ENCODE data around the gene EFNA5.

Gene EFNA5

DNA sequence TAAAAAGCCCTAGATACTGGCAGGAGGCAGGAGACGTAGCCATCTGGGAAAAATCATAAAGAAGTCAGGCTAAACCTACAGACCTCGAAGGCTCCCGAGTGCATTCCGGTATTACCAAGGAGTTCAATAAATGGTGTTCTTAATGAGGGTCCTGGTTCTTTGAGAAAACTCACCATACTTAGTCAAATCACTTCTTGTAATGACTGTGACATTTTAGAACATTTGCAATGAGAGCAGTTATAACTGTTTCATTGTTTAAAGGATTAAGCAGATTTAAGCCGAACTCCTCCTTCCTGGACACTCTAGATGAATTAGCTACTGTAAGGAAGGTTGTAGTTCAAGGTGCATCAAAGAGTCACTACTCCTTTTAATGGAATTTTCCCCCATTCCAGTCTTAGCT lies 67.8 kb downstream of the EFNA5 start:
- DNase-seq = no peak

DNA sequence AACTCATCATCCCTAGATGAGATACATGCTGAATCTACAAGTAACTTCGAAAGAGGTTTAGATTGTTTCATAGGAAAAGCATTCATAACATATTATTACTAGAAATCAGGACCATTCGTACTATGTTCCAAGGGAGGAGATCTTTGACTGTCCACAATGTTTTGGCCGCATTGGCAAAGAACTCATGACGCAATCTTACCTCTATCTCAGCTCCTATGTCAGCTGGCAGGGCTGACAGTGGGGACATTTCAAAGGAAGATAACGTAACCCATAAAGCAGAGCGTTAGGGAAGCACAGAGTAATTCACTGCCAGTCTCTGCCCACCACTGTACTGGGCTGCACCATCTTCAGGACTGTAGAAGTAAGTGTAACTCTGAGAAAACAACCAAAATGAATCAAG lies 69.7 kb downstream of the EFNA5 start:
- no peak for DNase-seq

DNA sequence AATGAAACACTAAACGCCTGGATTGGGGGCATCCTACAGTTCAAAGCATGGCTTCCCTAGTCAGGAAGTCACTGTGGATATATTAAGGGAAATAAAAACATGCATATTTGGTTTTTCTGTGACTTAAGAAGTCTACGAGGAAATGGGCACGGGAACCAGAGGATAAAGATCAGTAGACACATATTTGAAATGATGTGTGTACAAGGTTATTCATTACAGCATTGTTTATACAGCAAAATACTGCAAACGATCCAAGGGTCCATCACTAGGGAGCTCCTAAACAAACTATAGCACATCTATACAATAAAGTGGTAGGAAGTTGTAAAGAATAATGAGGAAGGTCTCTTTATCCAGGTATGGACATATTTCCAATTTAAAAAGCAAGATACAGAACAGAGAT lies 71.8 kb downstream of the EFNA5 start:
- DNase-seq = peak; percentile 39

DNA sequence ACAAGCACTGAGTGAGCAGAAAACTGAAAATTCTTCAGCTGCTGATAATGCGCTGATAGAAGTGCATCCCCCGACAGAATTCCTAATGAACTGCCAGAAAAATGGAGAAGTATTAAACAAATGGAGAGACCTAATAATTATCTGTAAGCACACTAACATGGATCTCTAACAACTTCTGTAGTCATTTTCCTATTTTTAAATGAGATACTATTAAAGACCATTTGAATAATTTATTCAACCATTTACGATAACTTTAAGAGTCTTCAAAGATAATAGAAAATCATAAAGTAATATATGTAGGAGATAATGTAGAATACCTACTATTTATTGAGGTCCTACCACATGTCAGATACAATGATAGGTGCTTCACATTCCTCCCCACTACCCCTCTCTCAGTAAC lies 72.9 kb downstream of the EFNA5 start:
- no peak for DNase-seq

DNA sequence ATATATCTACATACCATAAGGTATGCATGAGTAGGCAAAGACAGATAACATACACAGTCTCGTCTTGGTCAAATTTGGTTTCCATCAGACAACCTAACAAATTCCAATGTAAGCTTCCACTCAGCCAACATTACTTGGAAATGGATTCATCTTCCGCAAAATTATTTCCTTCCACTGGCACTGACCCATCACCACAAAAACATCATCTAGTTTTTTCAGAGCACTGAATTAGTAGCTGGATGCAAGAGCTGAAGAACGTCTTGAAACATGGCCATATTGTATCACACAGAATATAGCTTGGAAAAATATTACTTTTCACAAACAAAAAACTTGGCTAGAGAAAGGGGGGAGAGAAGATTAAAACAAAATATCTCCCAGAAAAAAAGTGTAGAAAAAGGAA lies 73.5 kb downstream of the EFNA5 start:
- DNase-seq = no peak

DNA sequence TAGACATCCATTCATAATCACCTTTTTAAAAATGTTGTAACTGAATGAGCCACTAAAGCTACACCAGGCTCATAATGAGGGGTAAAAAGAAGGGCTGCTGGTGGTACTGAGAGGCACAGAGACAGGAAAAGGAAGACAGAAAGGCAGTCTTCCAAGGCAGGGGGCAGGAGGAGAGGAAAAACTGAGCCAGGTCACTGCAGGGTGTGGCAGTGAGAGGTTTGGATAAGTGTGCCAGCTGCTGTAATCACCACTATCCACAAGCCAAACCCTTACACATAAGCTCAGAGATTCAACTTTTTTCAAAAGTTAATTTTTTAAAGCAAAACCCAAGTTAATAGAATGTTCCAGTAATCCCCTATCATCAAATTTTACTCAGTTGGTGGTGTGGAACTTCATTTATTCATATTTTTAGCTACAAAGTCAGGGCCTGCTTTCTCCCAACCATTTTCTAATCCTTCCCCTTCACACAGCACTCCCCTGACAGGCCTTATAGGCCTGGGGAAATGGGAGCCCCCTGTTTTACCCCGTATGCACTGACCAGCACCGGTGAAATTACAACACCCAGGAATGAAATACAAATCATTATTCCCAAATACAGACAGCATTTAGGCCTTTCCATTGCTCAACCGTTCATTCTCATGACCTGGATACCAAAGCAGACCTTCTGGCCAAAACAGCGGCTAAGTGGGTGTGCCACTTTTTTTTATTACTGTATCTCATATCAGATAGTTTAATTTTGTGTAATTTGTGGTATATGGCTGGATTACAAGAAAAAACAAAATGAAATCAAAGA lies 76.3 kb downstream of the EFNA5 start:
- DNase-seq = peak; percentile 75

DNA sequence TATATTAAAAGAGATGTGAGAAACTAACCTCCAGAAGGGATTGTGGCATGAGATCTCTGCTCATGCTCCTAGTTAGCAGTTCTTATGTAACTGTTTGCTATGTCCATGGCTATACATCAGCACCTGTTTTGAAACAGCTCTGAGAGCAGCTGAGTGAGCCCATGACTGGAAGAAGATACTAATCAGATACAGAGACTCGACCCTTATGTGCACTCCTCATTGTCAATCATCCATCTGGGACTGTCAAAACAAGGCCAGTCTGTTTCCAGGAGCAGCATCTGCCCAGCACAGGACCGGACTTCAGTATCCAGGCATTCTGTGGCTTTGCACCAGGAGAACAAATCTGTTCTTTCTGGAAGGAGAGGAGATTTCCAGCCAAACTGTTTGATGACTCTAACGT lies 77.7 kb downstream of the EFNA5 start:
- no peak for DNase-seq

DNA sequence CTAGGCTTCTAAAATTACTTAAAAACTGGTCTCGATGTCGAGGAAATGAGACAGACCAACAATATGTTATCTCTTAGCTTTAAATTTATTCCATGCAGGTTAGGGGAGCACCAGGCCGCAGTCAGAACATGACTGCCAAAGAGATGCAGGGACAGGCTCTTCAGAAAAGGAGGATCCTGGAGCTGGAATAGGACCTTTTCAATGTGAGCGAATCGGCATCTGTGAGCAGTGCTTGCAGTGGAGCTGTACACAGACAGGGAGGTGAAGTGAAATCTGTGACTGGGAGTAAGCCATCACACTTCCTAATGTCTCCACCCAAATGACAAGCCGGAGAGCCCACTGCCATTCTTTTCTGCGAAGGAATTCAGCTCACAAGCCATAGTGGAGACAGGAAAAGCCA lies 78.2 kb downstream of the EFNA5 start:
- no peak for DNase-seq

DNA sequence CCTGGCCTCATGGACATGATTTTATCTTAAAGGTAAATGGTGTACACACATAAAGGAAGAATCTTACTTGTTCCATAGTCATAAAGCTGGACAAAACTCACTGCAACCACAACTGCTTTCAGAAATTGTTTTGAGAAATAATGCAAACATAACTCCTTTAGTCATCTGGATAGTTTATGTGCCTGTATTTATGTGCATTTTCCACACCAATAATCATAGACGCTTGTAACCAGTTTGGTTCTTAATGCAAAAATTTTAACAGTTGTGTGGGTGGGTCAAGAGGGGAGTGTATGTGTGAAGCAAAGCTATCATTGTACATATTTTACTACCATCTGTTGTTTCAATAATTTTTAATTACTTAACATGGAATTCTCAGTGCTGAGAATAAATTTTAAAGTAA lies 80.1 kb downstream of the EFNA5 start:
- DNase-seq = no peak

DNA sequence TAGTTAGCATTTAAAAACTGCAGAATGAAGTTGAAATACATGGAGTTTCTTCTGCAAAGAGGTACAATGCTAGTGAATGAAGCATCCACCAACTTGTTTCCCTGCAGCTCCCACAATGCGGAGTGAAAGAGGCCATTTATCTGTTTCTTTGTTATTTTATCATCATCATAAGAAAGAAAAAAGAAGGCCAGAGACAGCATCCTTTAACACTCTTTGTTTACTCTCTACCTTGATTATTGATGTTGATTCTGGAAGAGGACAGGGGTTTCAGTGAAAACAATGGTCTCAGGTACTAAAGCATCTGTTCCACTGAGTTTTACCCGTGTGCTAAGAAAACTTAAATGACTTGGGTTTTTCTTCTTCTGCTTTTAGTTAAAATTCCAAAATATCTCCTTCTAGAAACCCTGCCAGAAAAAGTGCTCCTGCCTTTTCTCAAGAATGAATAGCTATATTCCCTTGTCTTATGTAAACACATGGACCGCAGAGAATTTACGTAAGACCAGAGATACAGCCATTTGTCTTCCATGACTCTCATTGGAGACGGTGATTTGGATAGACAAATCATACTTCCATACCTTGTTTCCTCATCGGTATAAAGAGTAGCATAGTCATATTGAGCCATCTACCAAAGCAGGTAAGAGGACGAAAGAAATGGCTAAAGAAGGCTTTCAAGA lies 81.1 kb downstream of the EFNA5 start:
- DNase-seq = no peak

DNA sequence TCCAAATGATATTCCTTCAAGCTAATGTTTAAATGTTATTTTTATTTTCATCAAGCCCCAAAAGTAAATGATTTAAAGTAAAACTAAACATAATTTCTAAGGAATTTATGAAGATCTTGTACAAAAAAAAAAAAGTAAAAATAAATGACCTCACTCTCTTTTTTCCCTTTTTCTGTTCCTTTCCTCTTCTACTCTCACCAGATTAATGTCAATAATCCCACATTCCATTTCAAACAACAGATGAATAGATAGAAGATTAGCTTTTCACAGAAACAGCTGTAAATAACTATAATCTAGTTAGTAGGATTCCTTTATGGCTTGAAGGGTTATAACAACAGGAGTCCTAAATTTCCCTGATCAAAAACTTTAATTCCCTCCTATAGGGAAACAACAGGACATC lies 88.1 kb downstream of the EFNA5 start:
- DNase-seq = no peak

DNA sequence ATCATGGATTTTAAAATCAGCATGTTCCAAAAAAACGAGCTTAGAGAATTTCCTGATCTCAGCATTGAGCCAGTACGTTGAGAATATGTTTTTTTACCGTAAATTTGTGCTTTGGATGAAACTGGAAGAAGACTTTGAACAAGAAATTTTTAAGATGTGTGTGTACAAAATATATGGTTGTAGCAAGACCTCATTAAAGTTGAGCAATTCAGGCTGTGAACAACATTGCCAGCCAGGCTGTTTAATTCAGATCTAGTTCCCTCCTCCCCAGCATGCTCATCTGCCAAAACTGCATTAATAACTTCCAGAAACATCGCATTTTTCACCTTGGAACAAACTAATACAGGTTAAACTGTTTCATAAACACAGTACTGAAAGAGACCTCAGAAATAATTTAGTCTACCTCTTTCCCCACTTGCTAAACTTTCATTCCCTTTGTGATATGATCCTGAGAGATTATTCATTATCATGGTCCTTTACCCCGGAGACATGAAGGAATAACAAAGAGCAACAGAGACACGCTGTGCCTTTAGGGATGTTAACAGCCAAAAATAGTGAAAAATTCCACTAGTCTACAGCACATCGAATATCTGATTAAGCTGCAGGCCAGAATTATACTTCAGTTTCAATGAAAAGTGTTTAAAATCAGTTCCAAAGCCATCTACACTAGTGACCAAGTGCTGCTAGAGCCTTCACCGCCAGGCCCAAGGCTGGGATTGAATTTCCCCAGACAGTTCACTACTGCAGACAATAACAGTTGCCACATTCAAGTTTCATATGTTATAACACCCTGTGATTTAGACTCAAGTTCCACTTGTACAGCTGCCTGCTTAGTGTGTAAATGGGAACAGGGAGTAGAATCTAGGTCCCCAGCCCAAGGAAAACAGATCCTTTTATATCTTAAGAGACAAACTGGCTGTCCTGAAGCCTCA lies 89.6 kb downstream of the EFNA5 start:
- peak; percentile 55 for DNase-seq

DNA sequence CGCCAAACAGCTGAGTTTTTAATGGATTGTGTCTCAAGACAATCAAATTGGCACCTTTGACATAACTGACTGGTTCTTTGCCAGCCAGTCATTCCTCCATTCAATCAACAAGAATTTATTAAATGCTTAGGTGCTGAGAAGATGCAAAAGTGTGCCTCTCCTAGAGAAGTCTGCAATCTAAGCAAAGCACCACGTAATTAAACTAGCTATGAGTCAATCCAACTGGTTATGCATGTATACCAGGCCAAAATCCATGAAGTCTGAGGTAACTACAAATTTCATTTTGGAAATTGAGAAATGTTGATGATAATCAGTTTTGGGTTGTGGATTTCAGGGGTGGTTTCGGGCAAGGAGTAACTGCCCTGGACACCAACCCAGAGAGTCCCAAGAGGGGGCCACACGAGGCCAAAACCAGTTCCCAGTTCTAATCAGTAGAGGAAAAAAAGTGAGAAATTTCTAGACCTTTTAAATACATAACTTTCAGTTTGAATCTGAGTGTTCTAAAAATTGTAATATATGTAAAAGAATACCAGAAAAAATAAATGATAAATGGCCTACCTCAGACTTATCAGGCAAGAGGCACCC lies 92.6 kb downstream of the EFNA5 start:
- DNase-seq = no peak

DNA sequence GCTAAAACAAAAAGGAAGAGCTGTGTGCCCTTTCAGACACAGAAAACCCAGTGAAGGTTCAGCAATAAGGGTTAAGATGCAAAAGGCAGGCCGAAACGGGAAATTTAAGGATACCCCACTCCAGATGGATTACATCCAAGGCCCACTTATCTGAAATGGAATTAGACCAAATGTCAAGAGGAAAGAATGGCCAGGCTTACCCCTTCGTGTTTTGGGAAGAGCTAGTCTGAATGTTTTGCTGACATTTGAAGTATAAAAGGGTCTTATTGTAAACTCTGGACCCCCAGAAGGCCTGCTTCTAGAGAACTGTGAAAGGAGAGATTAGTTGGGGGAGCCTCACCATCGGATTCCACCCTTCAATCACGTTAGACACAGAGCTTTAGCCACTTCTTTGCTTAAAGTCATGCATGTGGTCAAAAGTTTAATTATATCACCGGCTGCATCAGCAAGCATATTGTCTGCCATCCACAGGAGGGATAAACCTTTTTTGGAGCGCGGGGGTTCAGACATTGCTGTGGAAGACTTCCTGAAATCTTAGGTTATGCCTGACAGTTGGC lies 93.3 kb downstream of the EFNA5 start:
- DNase-seq = no peak

DNA sequence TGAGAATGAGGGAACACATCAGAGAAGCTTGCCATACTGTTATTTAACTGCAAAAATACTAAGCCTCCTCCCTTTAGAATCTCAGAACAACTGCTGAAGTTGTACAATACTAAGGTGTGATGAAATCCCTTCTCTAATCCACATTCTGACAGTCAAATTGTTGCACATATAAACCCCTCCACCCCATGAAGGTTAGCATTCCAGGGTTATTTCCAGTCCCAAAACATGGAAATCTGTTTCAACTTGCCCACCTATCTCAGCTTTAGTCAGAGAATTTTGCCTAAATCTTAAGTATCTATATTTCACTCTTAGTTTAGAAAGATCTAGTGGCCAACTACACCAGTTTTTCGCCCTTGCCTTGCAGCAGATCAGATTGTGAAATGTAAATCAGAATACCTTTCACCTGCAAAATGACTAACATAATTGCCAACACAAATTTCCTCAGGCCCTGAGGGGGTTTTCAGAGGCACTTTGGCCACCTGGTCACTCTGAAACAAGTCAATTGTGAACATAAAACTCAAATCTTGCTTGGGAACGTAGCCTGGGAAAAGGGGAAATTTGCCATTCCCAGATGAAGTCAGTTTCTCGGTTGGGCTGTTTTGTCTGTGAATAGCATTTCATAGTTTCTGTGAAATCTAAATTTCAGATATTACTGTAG lies 93.9 kb downstream of the EFNA5 start:
- DNase-seq = peak; percentile 88

DNA sequence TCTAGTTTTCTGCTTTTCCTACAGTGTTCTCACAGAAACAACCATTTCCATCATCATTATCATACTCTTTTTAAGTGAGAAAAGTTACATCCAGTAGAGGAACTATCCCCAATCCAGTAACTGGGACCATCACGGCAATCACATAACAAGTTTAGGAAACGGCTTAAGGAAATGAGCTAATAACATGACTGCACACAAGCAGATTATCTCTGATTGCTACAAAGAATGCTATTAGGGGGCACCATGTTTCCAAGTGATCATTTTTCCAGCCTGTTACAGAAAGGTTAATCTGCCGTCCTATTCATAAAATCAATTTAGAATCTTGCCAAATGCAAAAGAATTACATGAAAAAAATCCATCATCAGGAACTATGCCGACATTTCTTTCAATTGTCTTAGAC lies 94.6 kb downstream of the EFNA5 start:
- DNase-seq = no peak

DNA sequence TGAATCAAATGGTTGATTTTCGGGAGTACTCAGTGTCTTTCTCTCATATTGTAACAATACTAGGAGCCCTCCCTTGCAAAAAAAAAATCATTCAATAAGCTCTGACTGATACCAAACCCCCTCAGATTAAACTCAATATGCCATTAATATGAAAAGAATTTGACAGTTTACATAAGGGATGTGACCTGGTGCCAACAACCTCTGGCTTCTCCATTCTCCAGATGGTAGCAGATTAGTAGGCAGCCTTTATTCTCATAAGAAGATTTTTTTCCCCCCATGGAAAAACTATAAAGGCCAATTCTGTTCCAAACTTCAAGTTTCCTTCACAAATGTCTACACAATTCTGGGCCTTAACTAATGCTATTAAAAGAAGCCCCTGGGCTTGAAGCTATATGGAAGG lies 96.5 kb downstream of the EFNA5 start:
- DNase-seq = peak; percentile 36

DNA sequence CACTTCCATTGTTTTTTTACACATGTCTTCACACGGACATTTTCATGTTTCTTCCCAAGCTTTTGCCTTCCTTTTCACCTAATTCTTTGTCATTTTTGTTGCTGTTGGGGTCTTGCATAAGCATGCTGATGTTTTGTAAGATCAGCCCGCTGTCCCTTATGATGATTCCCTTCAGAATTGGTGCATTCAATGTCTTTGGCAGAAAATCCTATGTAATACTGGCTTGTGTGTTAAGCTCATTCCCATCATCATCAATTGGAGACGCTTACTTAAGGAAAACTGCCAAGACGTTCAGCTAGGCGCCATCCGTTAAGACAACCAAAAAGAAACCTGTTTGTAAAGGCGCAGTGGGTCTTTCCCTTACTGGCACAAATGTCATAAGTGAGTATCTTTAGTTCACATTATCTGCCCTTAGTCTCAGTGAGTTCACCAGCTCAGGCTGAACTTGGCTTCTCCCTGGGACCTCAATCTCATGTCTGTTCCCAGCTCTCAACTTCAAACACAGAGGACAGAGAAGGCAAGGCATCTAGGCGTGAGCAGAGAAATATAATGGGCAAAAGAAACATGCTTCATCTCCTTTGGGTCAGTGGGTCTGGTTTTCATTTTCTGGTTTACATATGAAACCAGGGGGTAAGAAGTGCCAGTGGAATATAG lies 97.9 kb downstream of the EFNA5 start:
- no peak for DNase-seq

DNA sequence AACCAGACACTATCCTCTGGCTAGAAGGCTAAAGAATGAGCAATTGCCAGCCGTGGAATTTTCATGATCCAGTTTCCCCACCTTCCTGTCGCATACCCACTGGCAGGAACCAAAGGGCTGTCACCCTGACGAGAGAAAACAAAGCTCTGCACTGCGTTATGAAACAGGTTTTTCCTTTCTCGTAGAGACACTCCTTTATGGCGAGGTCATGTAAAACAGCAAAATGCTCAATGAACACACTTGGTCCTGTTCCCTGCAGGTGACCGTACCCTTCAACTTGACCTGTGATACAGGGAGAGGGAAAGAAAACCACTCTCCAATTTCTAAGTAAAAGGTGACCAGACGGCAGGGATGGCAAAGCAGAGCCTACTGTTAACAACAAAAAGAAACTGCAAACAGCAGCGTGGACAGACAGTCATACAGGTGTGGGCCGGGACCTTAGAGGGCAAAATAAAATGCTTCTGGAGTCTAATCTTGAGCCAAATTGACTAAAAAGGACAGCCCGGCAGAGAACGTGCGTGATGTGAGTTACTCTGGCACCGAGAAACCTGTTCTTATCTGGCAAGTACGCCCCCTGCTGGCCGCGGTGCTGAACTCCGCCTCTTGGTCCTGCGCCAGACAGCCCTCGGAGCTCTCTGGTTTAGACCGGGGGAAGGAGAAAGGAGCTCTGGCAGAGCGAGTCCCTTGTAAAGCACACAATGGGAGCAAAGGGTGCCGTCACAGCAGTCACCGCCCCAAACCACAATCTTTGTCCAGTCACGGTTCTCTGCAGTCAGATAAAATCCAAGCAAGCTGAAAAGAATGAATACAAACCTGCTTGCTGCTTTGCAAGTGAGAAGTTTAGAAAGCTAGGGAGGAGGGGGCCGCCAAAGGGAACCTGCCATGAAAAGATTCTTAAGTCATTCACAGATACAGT lies 98.9 kb downstream of the EFNA5 start:
- DNase-seq = peak; percentile 98

DNA sequence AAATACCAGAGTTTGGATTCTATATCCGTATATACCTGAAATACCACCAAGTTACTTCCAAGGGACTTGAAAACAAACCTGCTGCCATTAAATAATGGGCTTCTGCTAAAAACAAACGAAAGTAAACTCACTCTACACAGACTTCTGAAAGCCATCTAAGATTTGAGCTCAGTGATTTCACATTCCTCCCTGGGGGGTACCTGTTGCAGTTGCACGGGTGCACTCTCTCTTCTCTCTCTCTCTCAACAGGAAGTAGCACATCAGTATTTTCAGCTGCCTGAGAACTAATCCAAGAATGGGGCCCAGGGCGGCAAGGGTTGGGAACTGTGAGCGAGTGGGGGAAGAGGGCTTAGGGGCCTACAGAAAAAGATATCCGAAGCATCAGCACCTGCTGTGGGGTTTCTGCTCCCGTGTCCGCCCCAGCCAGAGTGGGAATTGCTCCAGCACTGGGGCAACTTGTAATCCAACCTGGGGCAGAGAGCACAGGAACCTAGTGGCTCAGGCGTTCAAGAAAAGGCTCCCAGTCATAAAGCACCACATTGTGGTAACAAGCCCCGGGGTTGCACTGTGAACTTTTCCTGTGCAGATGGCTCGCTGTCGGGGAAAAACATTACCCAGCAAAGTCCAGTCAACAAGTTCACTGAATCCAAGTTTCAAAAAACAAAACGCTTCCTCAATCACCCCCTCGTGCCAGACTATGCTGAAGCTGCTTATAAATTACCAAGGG lies 99.8 kb downstream of the EFNA5 start:
- DNase-seq = peak; percentile 93

Data from NCI-H69 (cell line).